ENCODE data around the gene PKNOX2. TPM values are rescaled to one million over a fixed set of nuclear protein-coding genes. Genes with fewer than 3 reads are reported as not detected.

PKNOX2 gene
- total and polyA plus RNA-seq, 4 experiments from 2014 or later: not detected

- H3K9me3 Mint-ChIP-seq: no peaks in the 10 kb centered on the region
- Histone ChIP-seq H3K27me3 (ENCODE audit: insufficient read depth, low read length) (no peaks in the 10 kb centered on the region), H3K9me3 (ENCODE audit: control insufficient read depth in 1 of 2, low read length in 2 of 2) (no peaks in the 10 kb centered on the region), H3K4me1 (ENCODE audit: insufficient read depth, low read length) (no peaks in the 10 kb centered on the region), H3K4me3 (ENCODE audit: low read length in 2 of 2) (no peak overlapping the region), H3K27ac (ENCODE audit: low read depth, low read length) (no peak overlapping the region), H3K36me3 (ENCODE audit: insufficient read depth, low read length) (no peaks in the 10 kb centered on the region)
- H3K36me3 Mint-ChIP-seq: no peaks in the 10 kb centered on the region
- H3K27ac Mint-ChIP-seq: no peak overlapping the region
- POLR2A ChIA-PET (ENCODE audit: partially characterized antibody): no interaction called here
- peaks cover 4 to 6% of the 10 kb centered on the region in 2 donors for H3K27me3 Mint-ChIP-seq
- no peaks in the 10 kb centered on the region for H3K4me1 Mint-ChIP-seq
- CTCF ChIA-PET (ENCODE audit: partially characterized antibody): no interaction called here
- no peak for DNase-seq
- no peak overlapping the region for H3K4me3 Mint-ChIP-seq
- intact Hi-C loops (cut with micrococcal nuclease): no loop called here
These were observed 112.0 kb downstream of the PKNOX2 start for GRCh38 chr11:125276619-125276976.

GRCh38 chr11:125279676-125280418, 115.3 kb downstream of the PKNOX2 start:
- H3K27me3 ChIP-seq (ENCODE audit: insufficient read depth, low read length): no peaks in the 10 kb centered on the region
- no peaks in the 10 kb centered on the region for H3K4me1 ChIP-seq (ENCODE audit: insufficient read depth, low read length)
- H3K9me3 Mint-ChIP-seq: no peaks in the 10 kb centered on the region
- no peaks in the 10 kb centered on the region for H3K4me1 Mint-ChIP-seq
- no peak for DNase-seq
- CTCF ChIA-PET (ENCODE audit: partially characterized antibody): no interaction called here
- H3K27me3 Mint-ChIP-seq: peaks cover 0 to 2% of the 10 kb centered on the region in 2 donors
- POLR2A ChIA-PET (ENCODE audit: partially characterized antibody): no interaction called here
- no peak overlapping the region for H3K4me3 Mint-ChIP-seq
- H3K4me3 ChIP-seq (ENCODE audit: low read length in 2 of 2): no peak overlapping the region
- no peaks in the 10 kb centered on the region for H3K36me3 ChIP-seq (ENCODE audit: insufficient read depth, low read length)
- H3K27ac ChIP-seq (ENCODE audit: low read depth, low read length): no peak overlapping the region
- H3K27ac Mint-ChIP-seq: no peak overlapping the region
- H3K36me3 Mint-ChIP-seq: no peaks in the 10 kb centered on the region
- intact Hi-C loops (cut with micrococcal nuclease): no loop called here
- no peaks in the 10 kb centered on the region for H3K9me3 ChIP-seq (ENCODE audit: control insufficient read depth in 1 of 2, low read length in 2 of 2)

GRCh38 chr11:125280646-125281045, 116.1 kb downstream of the PKNOX2 start:
- CTCF ChIA-PET (ENCODE audit: partially characterized antibody): no interaction called here
- no peak for DNase-seq
- H3K36me3 Mint-ChIP-seq: no peaks in the 10 kb centered on the region
- Histone ChIP-seq H3K27ac (ENCODE audit: low read depth, low read length) (no peak overlapping the region), H3K4me1 (ENCODE audit: insufficient read depth, low read length) (no peaks in the 10 kb centered on the region), H3K4me3 (ENCODE audit: low read length in 2 of 2) (no peak overlapping the region), H3K27me3 (ENCODE audit: insufficient read depth, low read length) (no peaks in the 10 kb centered on the region), H3K36me3 (ENCODE audit: insufficient read depth, low read length) (no peaks in the 10 kb centered on the region), H3K9me3 (ENCODE audit: control insufficient read depth in 1 of 2, low read length in 2 of 2) (no peaks in the 10 kb centered on the region)
- no peaks in the 10 kb centered on the region for H3K9me3 Mint-ChIP-seq
- POLR2A ChIA-PET (ENCODE audit: partially characterized antibody): no interaction called here
- intact Hi-C loops (cut with micrococcal nuclease): no loop called here
- H3K27me3 Mint-ChIP-seq: peaks cover 0 to 2% of the 10 kb centered on the region in 2 donors
- no peaks in the 10 kb centered on the region for H3K4me1 Mint-ChIP-seq
- H3K27ac Mint-ChIP-seq: no peak overlapping the region
- H3K4me3 Mint-ChIP-seq: no peak overlapping the region

GRCh38 chr11:125281831-125282595, 117.5 kb downstream of the PKNOX2 start:
- Mint-ChIP-seq H3K9me3 (no peaks in the 10 kb centered on the region), H3K4me3 (no peak overlapping the region), H3K27ac (no peak overlapping the region), H3K4me1 (no peaks in the 10 kb centered on the region), H3K27me3 (peaks cover under 1 to 2% of the 10 kb centered on the region in 2 donors), H3K36me3 (no peaks in the 10 kb centered on the region)
- ChIA-PET CTCF (ENCODE audit: partially characterized antibody) (no interaction called here), POLR2A (ENCODE audit: partially characterized antibody) (no interaction called here)
- Histone ChIP-seq H3K27ac (ENCODE audit: low read depth, low read length) (no peak overlapping the region), H3K4me3 (ENCODE audit: low read length in 2 of 2) (no peak overlapping the region), H3K9me3 (ENCODE audit: control insufficient read depth in 1 of 2, low read length in 2 of 2) (no peaks in the 10 kb centered on the region), H3K27me3 (ENCODE audit: insufficient read depth, low read length) (no peaks in the 10 kb centered on the region), H3K4me1 (ENCODE audit: insufficient read depth, low read length) (no peaks in the 10 kb centered on the region), H3K36me3 (ENCODE audit: insufficient read depth, low read length) (no peaks in the 10 kb centered on the region)
- intact Hi-C loops (cut with micrococcal nuclease): no loop called here
- no peak for DNase-seq

- Mint-ChIP-seq H3K27me3 (peaks cover 1 to 2% of the 10 kb centered on the region in 2 donors), H3K27ac (no peak overlapping the region), H3K36me3 (no peaks in the 10 kb centered on the region), H3K4me3 (no peak overlapping the region), H3K4me1 (no peaks in the 10 kb centered on the region), H3K9me3 (no peaks in the 10 kb centered on the region)
- Histone ChIP-seq H3K27me3 (ENCODE audit: insufficient read depth, low read length) (no peaks in the 10 kb centered on the region), H3K4me3 (ENCODE audit: low read length in 2 of 2) (no peak overlapping the region), H3K27ac (ENCODE audit: low read depth, low read length) (no peak overlapping the region), H3K4me1 (ENCODE audit: insufficient read depth, low read length) (no peaks in the 10 kb centered on the region), H3K36me3 (ENCODE audit: insufficient read depth, low read length) (no peaks in the 10 kb centered on the region), H3K9me3 (ENCODE audit: control insufficient read depth in 1 of 2, low read length in 2 of 2) (no peaks in the 10 kb centered on the region)
- ChIA-PET POLR2A (ENCODE audit: partially characterized antibody) (no interaction called here), CTCF (ENCODE audit: partially characterized antibody) (no interaction called here)
- DNase-seq: no peak
- intact Hi-C loops (cut with micrococcal nuclease): no loop called here
These were observed 118.0 kb downstream of the PKNOX2 start for GRCh38 chr11:125282596-125282914.

- Mint-ChIP-seq H3K27me3 (peaks cover 1 to 3% of the 10 kb centered on the region in 2 donors), H3K36me3 (no peaks in the 10 kb centered on the region), H3K27ac (no peak overlapping the region), H3K4me3 (no peak overlapping the region), H3K9me3 (no peaks in the 10 kb centered on the region), H3K4me1 (no peaks in the 10 kb centered on the region)
- ChIA-PET CTCF (ENCODE audit: partially characterized antibody) (no interaction called here), POLR2A (ENCODE audit: partially characterized antibody) (no interaction called here)
- Histone ChIP-seq H3K9me3 (ENCODE audit: control insufficient read depth in 1 of 2, low read length in 2 of 2) (no peaks in the 10 kb centered on the region), H3K4me1 (ENCODE audit: insufficient read depth, low read length) (no peaks in the 10 kb centered on the region), H3K4me3 (ENCODE audit: low read length in 2 of 2) (no peak overlapping the region), H3K27me3 (ENCODE audit: insufficient read depth, low read length) (no peaks in the 10 kb centered on the region), H3K27ac (ENCODE audit: low read depth, low read length) (no peak overlapping the region), H3K36me3 (ENCODE audit: insufficient read depth, low read length) (no peaks in the 10 kb centered on the region)
- DNase-seq: no peak
- intact Hi-C loops (cut with micrococcal nuclease): no loop called here
These were observed 119.8 kb downstream of the PKNOX2 start for GRCh38 chr11:125284245-125284850.

- no peak overlapping the region for H3K27ac Mint-ChIP-seq
- POLR2A ChIA-PET (ENCODE audit: partially characterized antibody): no interaction called here
- Histone ChIP-seq H3K9me3 (ENCODE audit: control insufficient read depth in 1 of 2, low read length in 2 of 2) (no peaks in the 10 kb centered on the region), H3K4me3 (ENCODE audit: low read length in 2 of 2) (no peak overlapping the region), H3K27me3 (ENCODE audit: insufficient read depth, low read length) (no peaks in the 10 kb centered on the region), H3K4me1 (ENCODE audit: insufficient read depth, low read length) (no peaks in the 10 kb centered on the region), H3K27ac (ENCODE audit: low read depth, low read length) (no peak overlapping the region), H3K36me3 (ENCODE audit: insufficient read depth, low read length) (no peaks in the 10 kb centered on the region)
- no peaks in the 10 kb centered on the region for H3K4me1 Mint-ChIP-seq
- DNase-seq: no peak
- peaks cover 3 to 6% of the 10 kb centered on the region in 2 donors for H3K27me3 Mint-ChIP-seq
- H3K9me3 Mint-ChIP-seq: no peaks in the 10 kb centered on the region
- no peaks in the 10 kb centered on the region for H3K36me3 Mint-ChIP-seq
- intact Hi-C loops (cut with micrococcal nuclease): no loop called here
- no peak overlapping the region for H3K4me3 Mint-ChIP-seq
- CTCF ChIA-PET (ENCODE audit: partially characterized antibody): no interaction called here
These were observed 121.3 kb downstream of the PKNOX2 start for GRCh38 chr11:125285844-125286243.

Measured in CD4-positive, alpha-beta memory T cell (primary cell).